Dedifferentiated amniotic fluid mesenchymal stem cell (primary cell): ENCODE data around the gene SPC24.
"Not testable (repeated sequence)": the region's sequence is repeated elsewhere in the genome, so short reads cannot be mapped to it uniquely, and the experiment has no call there.

Experiments used
- DNase-seq: peaks from one replicate; pipeline ENCODE4 v3.0.0-alpha.2; 2016; ENCODE audit errors: extremely low spot score

SPC24 gene

GRCh38 chr19:11166281-11167142, 10.9 kb upstream of the SPC24 start:
- peak; percentile 50 for DNase-seq

DNA sequence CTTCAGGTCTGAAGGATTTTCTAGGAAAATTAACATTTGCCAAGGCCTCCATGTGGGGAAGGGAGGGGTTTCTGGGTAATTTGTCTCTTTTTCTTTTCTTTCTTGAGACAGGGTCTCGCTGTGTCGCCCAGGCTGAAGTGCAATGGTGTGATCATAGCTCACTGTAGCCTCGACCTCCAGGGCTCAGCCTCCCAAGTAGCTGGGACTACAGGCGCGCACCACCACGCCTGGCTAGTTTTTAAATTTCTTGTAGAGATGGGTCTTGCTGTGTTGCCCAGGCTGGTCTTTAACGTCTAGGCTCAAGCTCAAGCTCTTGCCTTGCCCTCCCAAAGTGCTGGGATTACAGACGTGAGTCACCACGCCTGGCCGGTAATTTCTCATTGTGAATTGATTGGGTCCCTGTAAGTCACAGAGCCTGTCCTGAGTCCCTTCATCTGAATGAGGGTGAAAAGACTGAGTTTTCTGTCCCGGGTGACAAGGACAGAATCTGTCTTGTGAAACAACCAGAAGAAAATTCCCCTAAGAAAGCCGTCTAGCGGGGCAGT, 10.0 kb upstream of the SPC24 start:
- no peak for DNase-seq

- peak; percentile 43 for DNase-seq
These were observed 9.4 kb upstream of the SPC24 start for GRCh38 chr19:11164879-11165406.

DNA sequence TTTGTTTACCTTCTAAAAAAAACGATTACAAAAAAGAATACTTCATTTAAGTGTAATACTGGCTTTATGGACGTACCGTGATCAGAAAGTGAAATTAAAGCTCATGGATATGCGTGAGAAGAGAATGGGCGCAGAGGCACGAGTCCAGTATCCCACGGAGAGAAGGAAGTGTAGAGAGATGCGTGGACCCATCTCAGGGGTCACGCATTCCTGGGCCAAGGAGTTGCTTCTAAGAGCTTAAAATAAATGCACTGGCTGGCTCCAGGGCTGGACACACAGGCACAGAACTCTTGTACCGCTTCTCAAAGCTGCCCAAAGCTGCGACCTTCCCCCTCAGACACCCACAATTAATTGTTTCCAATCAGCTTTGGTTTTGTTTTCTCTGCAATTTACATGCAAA, 8.7 kb upstream of the SPC24 start:
- no peak for DNase-seq

- DNase-seq, result not testable (repeated sequence)
These were observed 4.8 kb upstream of the SPC24 start for GRCh38 chr19:11160440-11160768.

- no peak for DNase-seq
These were observed 4.2 kb upstream of the SPC24 start for GRCh38 chr19:11159598-11160439.

DNA sequence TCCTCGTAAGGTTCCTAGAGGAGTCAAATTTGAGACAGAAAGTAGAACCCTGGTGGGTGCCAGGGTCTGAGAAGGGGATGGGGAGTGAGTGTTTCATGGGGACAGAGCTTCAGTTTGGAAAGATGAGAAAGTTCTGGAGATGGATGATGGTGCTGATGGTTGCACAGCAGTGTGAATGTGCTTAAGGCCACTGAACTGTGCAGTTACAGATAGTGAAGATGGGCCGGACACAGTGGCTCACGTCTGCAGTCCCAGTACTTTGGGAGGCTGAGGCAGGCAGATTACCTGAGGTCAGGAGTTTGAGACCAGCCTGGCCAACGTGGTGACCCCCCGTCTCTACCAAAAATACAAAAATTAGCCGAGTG, 917 bp downstream of the SPC24 start:
- DNase-seq, result no peak

- DNase-seq, result no peak
These were observed 3.1 kb downstream of the SPC24 start for GRCh38 chr19:11152318-11153062.

DNA sequence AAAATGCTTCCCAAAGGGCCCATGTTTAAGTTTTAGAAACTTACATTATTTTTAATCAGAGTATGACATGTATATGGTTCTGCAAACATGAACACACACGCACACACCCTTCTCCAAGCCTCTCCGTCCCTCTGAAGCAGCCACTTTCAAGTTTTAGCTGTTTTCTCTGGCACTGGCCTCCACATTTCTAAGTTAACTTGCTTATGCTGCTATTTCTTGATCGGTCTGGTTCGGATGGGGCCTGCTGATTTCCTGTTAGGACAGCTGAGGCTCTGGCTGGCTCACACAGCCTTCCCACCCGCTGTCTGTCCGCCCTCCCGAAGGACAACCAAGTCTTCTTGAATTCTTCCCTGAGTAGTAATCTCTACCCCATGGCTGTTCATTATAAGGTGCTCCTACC, 4.4 kb downstream of the SPC24 start:
- DNase-seq, result no peak

- no peak for DNase-seq
These were observed 7.6 kb downstream of the SPC24 start for GRCh38 chr19:11148001-11148400.

DNA sequence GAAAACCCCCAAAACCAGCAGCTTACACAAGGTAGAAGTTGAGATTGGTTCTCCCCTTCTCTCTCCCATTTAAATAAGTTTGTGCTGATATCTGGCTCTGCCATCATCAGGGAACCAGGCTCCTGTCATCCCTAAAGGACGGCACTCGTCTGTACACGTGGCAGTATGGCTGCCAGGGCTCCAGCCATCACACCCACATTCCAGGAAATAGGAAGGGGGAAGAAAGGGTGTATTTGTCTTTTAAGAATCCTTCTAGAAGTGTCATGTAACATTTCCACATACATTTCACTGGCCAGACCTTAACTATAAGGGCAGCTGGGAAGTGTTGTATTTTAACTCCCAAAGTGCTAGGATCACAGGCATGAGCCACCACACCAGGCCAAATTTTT, 10.1 kb downstream of the SPC24 start:
- DNase-seq, result no peak

GRCh38 chr19:11142528-11143171, 12.9 kb downstream of the SPC24 start:
- DNase-seq, result peak; percentile 90

DNA sequence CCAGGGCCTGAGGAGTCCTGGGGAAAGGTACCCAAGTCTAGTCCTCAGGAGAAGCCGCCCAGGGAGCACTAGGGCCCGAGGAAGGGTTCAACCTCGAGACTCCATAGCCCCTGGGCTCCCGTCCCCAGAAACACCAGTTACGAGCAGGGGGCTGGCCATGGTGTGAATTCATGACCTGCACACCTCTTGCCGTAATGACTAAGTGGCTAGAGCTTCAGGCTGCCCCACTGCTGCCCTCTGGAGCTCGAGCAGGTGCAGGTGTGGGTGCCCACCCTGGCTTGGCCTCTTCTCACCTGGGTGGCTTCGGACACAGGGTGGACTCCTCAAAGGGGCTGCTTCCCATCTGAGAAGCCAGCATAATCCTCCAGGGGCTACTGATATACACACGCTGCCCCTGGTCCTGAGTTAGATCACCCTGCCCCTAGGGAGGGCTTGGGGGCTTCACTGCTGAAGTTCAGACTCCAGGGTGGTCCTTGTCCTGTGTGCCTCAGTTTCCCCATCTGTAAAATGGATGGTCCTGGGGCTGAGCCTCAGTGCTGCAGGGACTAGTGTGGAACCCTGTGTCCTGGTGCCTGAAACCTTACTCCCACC, 13.6 kb downstream of the SPC24 start:
- DNase-seq, result no peak

DNA sequence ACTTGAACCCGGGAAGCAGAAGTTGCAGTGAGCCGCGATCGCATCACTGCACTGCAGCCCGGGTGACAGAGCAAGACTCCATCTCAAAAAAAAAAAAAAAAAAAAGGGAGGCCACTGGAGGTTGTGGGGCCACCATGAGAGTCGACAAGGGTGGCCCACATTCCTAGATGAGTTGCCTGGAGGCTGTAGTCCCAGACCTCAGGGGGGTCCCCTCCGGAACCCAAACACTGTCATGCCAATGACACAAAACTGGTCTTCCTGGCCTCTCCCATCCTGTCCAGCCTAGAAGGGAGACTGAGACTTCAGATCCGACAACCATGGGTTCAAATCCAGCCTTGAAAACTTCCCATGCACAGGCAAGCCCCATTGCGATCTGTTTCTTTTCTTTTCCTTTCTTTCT, 14.7 kb downstream of the SPC24 start:
- DNase-seq, result no peak

- not testable (repeated sequence) for DNase-seq
These were observed 15.5 kb downstream of the SPC24 start for GRCh38 chr19:11140023-11140538.

DNA sequence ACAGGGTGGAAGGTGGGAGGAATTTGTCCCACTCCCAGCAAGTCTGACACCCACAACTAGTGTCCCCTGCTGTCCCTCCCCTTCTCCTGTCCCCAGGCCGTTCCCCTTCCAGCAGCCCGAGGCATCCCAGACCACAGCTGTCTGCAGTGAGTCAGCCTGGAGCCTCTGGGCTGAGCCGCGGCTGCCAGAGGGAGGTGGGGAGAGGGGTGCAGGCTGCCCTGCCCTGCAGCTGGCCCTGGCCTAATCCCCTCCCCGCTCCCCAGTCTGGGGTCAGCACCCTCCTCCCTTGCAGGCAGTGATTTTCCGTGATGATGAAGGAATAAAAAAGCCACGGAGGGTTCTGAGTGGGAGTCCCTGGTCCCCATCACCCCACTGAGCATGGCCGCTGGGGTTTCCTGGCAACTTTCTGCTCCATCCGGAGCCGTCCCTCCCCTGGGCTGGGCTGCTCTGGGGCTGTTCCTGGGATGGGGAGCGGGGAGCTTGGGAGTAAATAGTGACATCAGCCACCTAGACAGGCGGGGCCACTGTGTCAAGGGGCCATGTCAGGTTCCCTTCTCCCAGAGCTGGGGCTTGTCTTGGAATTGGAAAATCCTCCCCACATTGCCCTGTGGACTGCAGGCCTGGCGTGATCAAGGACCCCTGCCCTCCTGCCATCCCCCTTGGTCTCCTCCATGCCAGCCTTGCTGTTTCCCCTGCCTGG, 16.8 kb downstream of the SPC24 start:
- DNase-seq, result peak; percentile 71

GRCh38 chr19:11137542-11138384, 17.8 kb downstream of the SPC24 start:
- DNase-seq, result peak; percentile 89

DNA sequence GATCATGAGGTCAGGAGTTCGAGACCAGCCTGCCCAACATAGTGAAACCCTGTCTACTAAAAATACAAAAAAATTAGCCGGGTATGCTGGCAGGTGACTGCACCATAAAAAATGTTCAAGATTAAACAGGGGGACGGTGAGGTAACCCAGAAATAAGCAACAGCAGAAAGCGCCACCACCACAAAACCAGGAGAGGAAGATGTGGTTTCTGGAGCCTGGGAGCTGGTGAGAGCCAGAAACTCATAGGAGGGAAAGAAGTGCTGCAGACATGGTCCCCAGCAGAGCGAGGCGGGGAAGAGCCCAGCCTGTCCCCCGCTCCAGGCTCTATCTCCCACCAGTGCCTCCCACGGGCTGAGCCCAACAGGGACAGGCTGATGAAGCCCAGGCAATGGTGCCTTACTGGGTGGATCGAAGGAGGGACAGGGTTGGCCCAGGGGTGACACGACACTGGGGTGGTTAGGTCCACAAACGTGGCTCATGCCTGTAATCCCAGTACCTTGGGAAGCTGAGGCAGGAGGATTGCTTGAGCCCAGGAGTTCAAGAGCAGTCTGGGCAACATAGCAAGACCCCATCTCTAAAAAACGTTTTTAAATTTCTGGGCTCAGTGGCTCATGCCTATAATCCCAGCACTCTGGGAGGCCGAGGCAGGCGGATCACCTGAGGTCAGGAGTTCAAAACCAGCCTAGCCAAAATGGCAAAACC, 19.0 kb downstream of the SPC24 start:
- no peak for DNase-seq

GRCh38 chr19:11131471-11131870, 24.1 kb downstream of the SPC24 start:
- no peak for DNase-seq
